Ishikawa (cell line): Measurements from ENCODE around the gene CSF1.

Experiments used
- CEBPB ChIP-seq: IDR thresholded peaks from 2 replicates; pipeline ENCODE4 v1.6.1; 2012
- CREB1 ChIP-seq: IDR thresholded peaks from 2 replicates; pipeline ENCODE4 v1.6.1; 2012; ENCODE audit warnings: low read depth
- EGR1 ChIP-seq: IDR thresholded peaks from 2 replicates; pipeline ENCODE4 v1.6.1; 2012
- EP300 ChIP-seq: IDR thresholded peaks from 2 replicates; pipeline ENCODE4 v1.6.1; 2012; ENCODE audit warnings: borderline replicate concordance
- FOXM1 ChIP-seq: IDR thresholded peaks from 2 replicates; pipeline ENCODE4 v1.6.1; 2012; ENCODE audit warnings: low read depth, borderline replicate concordance
- MAX ChIP-seq: IDR thresholded peaks from 2 replicates; pipeline ENCODE4 v1.6.1; 2012
- NFIC ChIP-seq: IDR thresholded peaks from 2 replicates; pipeline ENCODE4 v1.6.1; 2012
- RAD21 ChIP-seq: IDR thresholded peaks from 2 replicates; pipeline ENCODE4 v1.6.1; 2012; ENCODE audit warnings: low read depth
- REST ChIP-seq: IDR thresholded peaks from 2 replicates; pipeline ENCODE4 v1.6.1; 2012; ENCODE audit warnings: low read depth, mild to moderate bottlenecking
- TAF1 ChIP-seq: IDR thresholded peaks from 2 replicates; pipeline ENCODE4 v1.6.1; 2012; ENCODE audit warnings: low read depth, mild to moderate bottlenecking
- TCF12 ChIP-seq: IDR thresholded peaks from 2 replicates; pipeline ENCODE4 v1.6.1; 2012; ENCODE audit warnings: low read depth
- TEAD4 ChIP-seq: IDR thresholded peaks from 2 replicates; pipeline ENCODE4 v1.6.1; 2012
- USF1 ChIP-seq: IDR thresholded peaks from 2 replicates; pipeline ENCODE4 v1.6.1; 2012
- YY1 ChIP-seq: IDR thresholded peaks from 2 replicates; pipeline ENCODE4 v1.6.1; 2012; ENCODE audit warnings: low read depth
- ZBTB7A ChIP-seq: IDR thresholded peaks from 2 replicates; pipeline ENCODE4 v1.6.1; 2012; ENCODE audit warnings: low read depth

CSF1 gene

GRCh38 chr1:109866071-109866470 lies 44.6 kb upstream of the CSF1 start:
- TF ChIP-seq EGR1: no peak
- no peak for TF ChIP-seq TEAD4
- TF ChIP-seq FOXM1: no peak
- TF ChIP-seq CREB1: no peak

- TF ChIP-seq RAD21: no peak
- TF ChIP-seq USF1: no peak
- peak; percentile 77 for TF ChIP-seq CEBPB
These were observed 37.1 kb upstream of the CSF1 start for GRCh38 chr1:109873278-109874175.

- no peak for TF ChIP-seq MAX
These were observed 36.2 kb upstream of the CSF1 start for GRCh38 chr1:109874445-109874844.

- no peak for TF ChIP-seq EGR1
- no peak for TF ChIP-seq ZBTB7A
- no peak for TF ChIP-seq REST
- no peak for TF ChIP-seq EP300
- TF ChIP-seq NFIC: no peak
- TF ChIP-seq USF1: no peak
- no peak for TF ChIP-seq CREB1
- no peak for TF ChIP-seq MAX
- TF ChIP-seq YY1: no peak
- TF ChIP-seq FOXM1: no peak
These were observed 34.8 kb upstream of the CSF1 start for GRCh38 chr1:109875874-109876273.

GRCh38 chr1:109876617-109877316 lies 33.9 kb upstream of the CSF1 start:
- no peak for TF ChIP-seq NFIC
- TF ChIP-seq EP300: no peak
- TF ChIP-seq ZBTB7A: no peak
- TF ChIP-seq YY1: no peak
- TF ChIP-seq CREB1: no peak
- TF ChIP-seq EGR1: no peak
- TF ChIP-seq CEBPB: no peak
- no peak for TF ChIP-seq TCF12
- no peak for TF ChIP-seq RAD21
- no peak for TF ChIP-seq FOXM1
- no peak for TF ChIP-seq TAF1
- TF ChIP-seq USF1: no peak

GRCh38 chr1:109877317-109877771 lies 33.3 kb upstream of the CSF1 start:
- peak; percentile 53; the same call in 1 of the 2 replicates for TF ChIP-seq TCF12
- peak; percentile 89 for TF ChIP-seq TEAD4
- TF ChIP-seq EP300: peak; percentile 14; the same call in 1 of the 2 replicates
- peak; percentile 56 for TF ChIP-seq MAX
- no peak for TF ChIP-seq CREB1
- TF ChIP-seq USF1: peak; percentile 40; the same call in 1 of the 2 replicates
- peak; percentile 97 for TF ChIP-seq CEBPB
- peak; percentile 21; the same call in 1 of the 2 replicates for TF ChIP-seq RAD21
- TF ChIP-seq ZBTB7A: no peak
- peak; percentile 15; the same call in 1 of the 2 replicates for TF ChIP-seq NFIC
- no peak for TF ChIP-seq REST
